EH (cell line): ENCODE data around the gene XYLT1.

Source experiments
- DNase-seq: peaks from one replicate; pipeline ENCODE4 v3.0.0-alpha.2; 2015; ENCODE audit warnings: low read depth

XYLT1 gene

DNA sequence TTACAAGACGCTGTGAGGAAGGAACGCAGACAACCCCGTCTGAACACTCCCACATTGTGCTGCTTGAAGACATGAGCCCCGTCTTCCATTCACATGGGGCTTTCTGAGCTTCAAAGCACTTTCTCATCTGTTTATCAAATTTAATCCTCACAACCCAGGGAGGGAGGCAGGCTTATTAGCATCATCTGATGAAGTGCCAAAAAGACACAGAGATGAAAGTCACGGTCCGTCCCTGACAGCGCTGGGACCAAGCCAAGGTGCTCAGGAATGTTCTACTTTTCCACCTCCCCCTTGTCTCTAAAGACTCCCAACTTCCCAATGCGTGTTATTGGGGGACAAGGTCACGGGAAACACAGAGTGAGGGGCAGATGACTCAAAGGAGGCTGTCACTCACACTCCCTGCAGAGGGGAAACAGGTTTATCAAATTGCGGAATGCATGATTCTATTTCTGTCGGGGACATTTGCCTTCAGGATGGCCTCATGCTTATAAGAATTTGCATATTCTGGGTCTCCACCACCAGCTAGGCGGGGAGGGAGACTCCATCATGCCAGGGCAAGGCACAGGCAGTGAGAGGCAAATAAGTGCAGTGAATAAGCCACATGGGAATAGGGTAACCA, 10.7 kb downstream of the XYLT1 start:
- DNase-seq, result peak; percentile 49

DNA sequence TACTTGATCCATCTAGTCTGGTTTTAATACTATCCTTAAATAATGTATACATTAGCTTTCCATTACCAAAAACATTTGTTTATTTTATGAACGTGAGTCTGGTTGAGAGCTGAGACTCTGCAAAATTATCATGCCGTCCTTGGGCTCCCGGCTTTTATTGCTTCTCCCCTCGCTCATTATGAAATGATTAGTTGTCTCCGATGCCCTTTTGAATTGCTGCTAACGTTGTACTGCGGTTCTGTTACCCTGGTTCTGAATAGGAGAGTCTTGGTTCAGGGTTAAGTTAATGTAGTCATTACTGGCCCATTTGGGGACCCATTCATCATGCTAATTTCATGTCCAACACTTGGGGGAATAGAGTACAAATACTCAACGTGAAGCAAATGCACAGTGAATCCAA, 12.8 kb downstream of the XYLT1 start:
- no peak for DNase-seq

DNA sequence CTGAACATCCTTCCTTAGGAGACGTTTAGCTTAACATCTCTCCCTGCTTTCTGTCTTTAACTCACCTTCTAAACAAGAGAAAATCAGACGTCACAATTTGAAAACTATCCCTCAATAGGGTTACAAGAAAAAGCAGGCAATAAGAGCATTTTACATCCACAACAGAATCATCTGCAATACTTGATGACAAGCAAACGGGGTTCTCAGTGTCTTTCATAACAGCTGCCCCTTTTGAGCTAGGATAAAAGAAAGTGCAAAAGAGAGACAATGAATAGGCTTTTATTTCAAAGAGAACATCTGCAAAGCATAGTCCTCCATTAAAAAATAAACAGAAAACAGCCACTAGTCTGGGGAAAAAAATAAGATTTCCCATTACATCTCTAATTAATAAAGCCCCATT, 13.2 kb downstream of the XYLT1 start:
- no peak for DNase-seq

DNA sequence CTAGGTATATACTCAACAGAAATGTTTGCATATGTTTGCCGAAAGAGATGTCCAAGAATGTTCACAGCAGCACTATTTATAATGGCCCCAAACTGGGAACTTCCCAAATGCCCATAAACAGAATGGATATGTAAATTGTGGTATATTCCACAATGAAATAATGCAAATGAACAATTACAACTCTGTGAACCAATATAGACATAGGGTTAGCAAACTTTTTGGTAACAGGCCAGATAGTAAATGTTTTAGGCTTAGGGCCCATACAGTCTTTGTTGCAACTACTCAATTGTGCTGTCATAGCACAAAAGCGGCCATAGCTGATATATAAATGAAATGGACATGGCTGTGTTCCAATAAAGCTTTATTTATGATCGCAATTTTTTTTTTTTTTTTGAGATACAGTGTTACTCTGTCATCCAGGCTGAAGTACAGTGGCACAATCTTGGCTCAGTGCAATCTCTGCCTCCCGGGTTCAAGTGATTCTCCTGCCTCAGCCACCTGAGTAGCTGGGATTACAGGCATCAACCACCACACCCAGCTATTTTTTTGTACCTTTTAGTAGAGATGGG, 16.5 kb downstream of the XYLT1 start:
- no peak for DNase-seq

DNA sequence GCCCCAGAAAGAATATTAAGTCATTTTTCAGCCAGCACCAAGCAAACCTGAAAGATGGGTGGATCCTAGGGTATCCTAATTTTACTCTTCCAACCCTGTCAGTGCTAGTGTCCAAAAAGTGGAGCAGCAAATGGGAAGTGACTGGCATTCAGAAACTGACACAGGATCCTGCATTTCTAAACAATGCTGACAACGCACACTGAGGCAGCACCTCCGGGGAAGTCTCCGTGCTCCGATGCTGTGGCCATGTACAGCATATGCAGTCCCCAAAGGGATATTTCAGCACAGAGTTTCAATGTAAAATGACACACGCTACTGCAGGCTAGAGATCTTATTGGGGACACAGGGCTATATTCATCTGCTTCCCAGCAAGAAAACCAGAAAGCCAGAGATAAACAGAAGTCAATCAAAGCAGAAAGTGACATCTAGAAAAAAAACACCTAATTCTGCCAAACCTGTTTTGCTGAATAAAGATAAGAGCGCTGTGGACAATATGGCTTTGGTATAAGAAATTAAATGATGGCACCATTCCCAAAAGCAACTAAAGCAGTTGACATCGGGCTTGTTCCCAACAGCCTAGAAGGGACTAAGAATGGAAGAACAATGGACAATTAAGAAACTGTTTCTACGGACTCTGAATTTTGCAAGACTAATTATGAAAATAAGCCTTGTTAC, 17.3 kb downstream of the XYLT1 start:
- no peak for DNase-seq

DNA sequence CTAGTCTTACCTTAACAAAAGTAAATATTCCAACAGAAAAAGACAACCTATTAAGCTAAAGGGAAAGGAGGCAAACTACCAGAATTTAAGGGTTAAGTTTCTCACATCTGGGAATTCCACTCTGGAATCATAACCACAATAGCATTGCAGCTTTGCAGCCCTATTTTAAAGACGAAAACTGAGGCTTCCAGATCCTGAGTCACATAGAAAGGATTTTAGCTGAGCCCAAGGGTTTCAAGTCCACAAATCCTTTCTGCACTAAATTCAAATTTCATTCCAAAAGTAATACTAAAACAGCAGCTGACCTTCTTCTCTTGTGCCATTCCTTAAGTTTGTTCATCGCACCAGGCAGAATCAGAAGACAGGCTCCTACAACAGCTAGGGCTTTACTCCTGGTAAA, 17.8 kb downstream of the XYLT1 start:
- DNase-seq, result peak; percentile 55

DNA sequence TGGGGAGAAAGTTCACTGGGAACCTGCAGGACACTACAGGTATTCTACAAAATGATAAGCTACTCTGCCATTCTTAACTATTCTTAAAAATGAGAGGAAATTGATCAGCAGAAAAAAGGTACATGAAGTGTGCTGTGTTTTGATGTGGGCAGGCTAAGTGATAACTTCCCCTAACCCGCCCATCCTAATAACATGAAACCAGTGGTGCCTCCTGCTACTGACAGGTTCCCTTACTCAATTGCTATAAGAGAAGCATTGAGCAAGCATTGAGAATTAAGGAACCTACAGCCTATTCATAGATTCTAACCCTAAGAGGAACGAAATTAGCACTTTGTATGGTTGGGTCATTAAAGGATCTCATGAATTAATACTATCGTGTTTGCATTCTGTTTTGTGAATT, 18.9 kb downstream of the XYLT1 start:
- no peak for DNase-seq

DNA sequence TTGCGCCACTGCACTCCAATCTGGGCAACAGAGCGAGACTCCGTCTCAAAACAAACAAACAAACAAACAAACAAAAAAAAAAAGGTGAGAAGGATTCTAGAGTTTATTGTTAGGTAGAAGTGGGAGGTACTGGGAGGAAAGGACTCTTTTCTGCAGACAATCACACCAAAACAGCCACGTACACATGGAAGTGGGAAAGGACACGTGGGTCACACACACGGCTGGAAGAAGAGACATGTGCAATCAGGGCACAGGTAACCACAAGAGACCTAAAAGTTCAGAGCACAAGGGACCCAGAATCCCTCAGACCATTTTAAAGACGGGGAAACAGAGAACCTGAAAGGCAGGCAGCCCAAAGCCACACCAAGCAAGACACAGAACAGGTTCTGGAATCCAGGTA, 20.5 kb downstream of the XYLT1 start:
- no peak for DNase-seq

DNA sequence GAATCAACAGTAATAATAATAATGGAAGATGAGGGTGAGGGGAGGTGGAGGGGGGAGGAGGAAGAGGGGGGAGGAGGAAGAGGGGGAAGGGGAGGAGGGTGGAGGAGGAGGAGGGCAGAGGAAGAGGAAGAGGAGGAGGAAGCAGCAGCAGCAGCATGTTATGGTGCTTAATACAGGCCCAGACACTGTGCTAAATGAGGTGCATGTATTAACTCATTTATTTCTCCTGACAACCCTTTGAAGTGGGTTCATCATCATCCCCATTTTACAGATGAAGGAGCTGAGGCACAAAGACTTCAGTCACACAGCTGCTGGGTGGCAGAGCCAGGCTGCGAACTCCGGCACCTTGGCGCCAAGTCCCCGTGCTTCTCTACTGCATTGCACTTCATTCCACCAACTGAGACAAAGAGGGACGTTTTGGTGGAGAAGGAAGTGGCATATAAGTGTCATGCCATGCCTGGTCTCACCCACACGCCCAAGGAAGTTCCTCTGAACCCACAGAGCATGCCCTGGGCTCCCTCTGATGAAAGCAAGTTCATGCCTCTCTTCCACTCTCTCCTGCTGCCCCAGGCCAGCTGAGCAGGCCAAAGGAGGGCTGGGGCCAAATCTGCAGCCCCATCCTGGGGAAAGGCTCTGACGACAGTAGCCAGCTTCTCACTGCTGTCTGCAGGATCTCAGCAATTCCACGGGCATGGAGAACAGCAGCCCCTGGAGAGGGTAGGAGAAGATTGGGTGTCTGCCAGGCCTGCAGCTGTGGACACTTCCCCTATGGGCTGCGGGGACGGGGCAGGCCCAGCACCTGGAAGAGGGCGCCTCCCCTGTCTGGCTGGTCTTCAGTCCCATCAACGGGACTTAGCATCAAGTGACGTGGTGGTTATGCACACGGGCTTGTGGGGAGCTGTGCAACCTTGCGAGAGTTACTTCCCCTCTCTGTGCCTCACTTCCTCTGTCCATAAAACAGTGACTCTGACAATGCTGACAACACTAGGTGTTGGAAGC, 21.8 kb downstream of the XYLT1 start:
- DNase-seq, result no peak

DNA sequence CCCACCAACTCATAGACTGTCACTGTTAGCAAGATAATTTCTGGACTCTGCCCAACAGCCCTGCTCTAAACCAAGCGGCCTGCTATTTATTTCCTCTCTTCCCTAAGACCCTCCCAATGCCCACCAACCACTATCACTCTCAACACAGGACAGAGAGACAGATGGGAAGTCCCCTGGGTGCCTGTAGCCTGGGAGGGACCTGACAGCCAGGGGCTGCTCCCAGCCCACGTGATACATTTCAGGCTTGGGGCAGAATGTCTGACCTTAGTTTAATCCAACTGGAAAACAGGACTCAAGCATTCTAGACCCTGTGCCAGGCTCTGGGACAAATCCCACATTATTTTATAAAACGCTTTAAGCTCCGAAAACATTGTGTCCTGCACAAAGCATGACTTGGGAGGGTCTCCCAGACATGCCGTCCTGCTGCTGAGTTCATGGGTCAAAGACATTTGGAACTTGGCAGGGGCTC, 23.6 kb downstream of the XYLT1 start:
- no peak for DNase-seq

DNA sequence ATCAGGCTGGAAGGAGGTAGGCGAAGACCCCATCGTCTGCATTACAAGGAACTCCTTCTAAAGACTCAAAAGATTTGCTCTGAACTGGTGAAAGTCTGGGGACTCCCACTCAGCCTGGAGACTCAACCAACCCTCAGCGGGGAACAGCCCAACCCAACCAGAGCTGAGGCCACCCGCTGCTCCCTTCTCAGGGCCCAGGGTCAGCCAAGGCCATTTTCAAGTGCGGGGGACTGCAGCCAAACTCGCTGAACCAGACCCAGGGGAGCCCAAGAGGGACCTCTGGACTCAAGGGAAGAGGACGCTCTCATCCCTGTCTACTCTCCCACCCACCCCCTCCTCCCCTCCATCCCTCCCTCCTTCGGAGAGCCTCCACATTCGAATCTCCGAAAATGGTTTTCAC, 24.1 kb downstream of the XYLT1 start:
- no peak for DNase-seq

DNA sequence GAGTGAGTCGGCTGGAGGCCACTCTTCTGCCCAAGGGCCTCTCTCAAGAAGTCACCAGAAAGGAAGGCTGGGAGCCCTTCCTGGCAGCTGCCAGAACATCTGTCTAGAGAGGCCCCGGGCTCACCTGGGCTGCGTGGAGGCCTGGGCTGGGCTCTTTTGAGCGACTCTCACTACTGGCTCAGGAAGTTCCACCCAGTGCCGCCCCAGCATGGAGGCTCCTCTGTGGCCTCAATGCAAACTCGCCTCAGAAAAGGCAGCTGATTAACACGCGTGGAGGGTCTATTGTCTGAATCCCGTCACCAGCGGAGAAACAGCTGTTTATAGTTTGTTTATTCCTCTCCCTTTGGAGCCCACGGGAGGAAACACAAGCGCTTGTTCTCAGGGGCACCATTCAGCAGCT, 25.3 kb downstream of the XYLT1 start:
- DNase-seq, result no peak

DNA sequence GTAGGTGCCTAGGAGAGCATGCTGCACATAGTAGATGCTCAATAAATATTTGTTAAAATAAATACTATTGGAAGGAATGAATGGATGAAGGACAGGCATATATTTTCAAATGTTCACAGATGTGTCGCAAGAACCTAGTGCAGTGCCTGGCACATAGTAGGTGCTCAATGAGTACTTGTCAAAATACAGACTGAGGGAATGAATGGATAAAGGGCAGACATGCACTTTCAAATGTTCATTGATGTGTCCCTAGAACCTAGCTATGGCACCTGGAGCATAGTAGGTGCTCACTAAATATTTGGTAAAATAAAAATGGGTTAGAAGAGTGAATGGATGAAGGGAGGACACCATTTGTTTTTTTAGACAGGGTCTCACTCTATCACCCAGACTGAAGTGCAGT, 26.1 kb downstream of the XYLT1 start:
- DNase-seq, result no peak

DNA sequence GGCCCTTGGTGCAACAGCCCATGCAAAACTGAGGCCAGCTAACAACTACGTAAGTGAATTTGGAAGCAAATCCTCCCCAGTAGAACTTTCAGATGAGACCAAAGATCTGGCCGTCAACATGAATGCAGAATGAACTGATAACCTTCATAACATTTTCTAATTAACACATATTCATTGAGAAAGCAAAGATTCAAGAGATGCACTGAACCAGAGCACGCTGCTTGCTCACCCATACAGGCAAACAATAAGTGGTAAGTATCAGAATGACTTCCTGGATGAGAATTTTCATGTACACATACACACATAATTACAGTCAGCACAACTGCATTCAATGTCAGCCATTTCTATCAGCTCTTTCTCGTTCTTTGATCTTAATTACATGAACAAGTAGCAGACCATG, 30.6 kb downstream of the XYLT1 start:
- DNase-seq, result no peak

DNA sequence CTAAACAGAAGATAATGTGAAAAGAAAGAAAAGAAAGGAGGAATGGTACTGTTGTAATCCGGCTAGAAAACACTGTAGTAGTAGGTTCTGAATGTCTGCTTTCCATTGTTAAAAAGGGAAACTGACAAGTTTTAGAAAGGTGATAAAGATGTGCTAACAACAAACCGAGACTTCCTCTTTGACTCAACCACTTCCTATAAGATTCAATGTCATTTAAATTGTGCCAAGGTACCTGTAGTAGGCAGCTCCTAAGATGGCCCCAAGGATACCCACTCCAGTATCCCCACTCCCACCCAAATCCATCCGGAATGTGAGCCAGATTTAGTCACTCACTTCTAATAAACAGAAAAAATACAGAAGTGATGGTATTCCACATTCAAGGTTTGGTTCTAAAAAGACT, 31.2 kb downstream of the XYLT1 start:
- DNase-seq, result no peak

DNA sequence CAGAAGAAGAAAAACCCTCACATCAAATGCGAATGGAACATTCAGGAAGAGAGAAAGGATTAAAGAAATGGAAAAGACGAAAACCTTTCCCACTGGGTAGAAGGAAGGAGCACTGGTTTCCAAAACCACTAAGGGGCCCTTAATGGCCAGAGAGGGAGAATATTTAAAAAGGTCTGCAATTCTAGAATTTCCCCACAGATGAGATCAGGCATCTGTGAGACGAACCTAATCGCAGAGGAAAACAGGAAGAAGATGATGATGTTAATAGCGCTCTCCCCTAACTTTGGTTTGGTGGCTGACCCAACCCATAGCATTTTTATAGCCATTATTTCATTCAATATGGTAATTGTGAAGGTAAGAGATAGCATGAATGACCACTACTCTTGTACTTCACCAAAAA, 32.8 kb downstream of the XYLT1 start:
- no peak for DNase-seq

DNA sequence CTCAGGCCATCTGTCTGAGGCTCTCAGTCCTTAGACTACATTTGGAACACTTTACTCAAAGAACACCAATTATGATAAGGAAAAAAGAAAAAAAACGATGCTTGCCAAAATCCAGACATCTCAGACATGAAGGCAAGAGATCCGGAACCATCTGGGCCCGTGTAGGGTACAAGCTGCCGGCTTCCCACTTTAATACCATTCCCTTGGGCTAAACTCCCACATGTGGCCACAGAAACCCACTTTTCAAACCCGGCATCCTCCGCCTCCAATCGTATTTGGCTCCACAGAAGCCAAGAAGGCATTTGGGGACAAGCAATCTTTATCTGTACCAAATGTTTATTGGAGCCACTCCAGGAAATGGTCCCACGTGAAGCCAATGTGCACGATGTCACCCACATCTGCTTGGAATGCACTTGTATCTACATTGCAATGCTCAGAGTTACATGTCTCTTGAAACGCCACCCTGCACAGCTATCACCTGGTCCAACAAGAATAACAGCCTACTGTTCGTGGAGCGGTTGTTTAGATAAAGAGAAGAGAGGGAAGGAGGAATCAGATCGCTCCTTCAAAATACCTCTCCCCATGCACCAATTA, 33.5 kb downstream of the XYLT1 start:
- DNase-seq, result peak; percentile 14

DNA sequence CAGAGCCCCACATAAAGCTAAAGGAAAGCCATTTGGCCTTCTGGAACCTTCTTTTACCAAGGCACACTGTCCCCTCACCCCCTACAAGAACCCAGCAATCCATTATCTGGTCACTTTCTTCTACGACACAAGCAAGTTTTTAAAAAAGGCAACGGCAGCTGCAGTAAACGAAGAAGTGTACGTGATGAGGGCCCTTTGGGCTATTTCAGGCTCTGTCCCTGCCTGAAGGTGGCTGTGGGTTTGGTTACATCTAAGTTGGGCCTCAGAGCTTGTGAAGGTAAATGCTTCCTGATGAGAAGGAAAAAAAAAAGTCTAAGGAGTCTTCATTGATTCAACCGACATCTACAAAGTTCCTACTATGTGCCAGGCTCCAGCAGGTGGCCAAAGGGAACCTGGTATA, 35.4 kb downstream of the XYLT1 start:
- DNase-seq, result no peak

DNA sequence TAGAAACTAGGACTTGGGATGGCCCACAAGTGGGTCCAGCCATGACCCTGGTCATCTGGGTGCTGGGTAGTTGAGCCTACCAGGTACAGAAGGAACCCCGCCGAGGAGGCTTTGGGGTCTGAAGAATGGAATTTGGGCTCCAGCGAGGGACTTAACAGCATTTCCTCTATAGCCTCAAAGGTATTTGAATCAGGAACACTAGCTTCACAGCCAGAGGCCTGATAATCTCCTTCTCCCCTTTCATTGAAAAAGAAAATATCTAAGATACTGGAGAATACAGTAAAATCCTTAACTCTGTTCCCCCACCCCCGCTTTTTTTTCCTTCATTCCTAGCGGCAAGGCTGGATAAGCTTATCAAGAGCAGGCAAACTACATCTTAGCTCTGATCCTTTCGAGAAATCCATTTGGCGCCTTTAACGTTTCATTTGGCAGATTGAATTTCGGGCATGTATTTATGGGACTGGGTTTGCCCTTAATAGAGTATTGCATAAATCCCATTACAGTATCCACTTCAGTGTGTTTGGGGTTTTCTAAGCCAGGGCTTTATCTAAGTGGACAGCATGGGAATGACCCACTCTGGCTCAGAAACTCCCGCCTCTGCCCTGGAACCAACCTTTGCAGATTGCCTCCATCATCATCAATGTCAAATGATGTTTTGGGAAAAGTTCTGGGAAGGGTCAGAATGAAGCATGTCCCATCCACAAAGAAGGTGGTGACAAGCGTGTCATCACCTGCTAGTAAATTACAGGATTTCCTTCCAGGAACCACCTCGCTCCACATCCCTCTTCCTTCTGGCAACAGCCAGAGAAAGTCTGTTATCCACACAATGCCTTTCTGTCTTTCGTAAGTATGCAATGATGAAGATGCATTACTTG, 36.9 kb downstream of the XYLT1 start:
- no peak for DNase-seq

DNA sequence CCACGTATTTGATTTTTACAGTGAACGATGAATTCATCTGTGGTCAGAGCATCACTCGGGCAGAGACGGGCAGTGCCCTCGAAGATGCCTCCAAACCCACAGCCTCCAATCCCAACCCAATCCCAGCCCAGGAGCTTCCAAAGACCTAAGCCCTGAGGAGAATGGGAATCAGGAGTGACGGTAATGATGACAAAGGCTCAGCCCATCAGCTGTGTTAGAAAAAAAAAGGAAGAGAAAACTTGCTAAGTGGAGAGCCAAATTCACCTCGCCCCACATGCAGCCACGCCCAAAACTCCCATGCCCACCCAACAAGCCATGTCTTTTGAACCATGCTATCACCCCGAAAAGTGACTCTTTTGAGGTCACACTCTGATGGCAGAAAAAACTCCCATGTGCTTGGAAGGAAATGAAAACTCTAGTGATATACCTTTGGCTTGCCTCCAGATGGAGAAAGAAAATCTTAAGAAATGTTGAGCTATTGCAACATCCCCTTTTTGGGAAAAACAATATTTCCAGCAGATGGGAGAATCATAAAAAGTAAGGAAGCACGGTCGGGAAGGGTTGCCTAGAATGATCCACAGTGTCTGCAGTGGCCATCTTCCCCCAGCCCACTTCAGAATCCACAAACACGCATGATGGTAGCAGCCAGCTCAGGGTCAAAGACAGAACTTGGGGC, 37.7 kb downstream of the XYLT1 start:
- peak; percentile 64 for DNase-seq
